HK-2 (cell line): ENCODE data around the gene DDIT3.
A peak's percentile ranks its signal among the peaks of the same experiment; 100 is the strongest.
"Not testable (repeated sequence)": the region's sequence is repeated elsewhere in the genome, so short reads cannot be mapped to it uniquely, and the experiment has no call there.

ENCODE experiments used
- DNase-seq: peaks from one replicate; pipeline ENCODE4 v3.0.0-alpha.2; 2018; ENCODE audit not compliant: unreplicated experiment

DDIT3 gene, protein sequence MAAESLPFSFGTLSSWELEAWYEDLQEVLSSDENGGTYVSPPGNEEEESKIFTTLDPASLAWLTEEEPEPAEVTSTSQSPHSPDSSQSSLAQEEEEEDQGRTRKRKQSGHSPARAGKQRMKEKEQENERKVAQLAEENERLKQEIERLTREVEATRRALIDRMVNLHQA

DNA sequence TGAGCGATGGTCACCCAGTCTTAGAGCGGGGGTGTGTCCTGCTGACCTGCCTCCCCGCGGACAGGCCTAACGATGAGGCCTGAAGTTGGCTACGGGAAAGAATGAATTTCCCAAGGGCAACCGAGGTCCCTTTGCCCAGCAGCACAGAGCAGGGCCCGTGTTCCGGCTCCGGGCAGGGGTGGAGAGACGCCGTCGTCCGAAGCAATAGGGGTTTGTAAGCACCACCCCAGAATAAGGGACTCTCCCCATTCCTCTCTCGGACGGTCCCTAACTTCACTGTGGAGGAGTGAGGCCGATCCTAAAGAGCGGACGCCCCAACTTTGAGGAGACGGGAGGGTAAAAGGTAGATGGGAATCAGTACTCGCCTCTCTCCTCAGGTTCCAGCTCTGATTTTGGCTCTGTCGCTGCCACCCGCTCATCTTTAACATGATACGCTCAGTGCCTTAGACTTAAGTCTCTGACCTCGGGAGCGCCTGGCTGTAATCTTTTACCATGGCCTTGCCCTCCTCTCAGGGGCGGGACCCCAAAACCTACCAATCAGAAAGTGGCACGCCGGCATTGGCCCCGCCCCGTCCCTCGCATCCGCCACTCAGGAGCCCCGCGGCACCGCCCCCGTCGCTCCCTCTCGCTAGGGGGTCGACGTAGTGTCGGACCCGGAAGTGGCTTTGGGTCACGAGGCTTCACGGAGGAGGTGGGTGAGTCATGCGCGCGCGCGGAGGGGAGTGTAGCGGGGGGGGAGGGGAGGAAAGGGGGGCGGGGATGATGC lies at the start of gene DDIT3:
DDIT3 (minus strand) TSS at position 462 of the 766 bp plus-strand sequence. CDS start 3,108 bp downstream, outside the sequence.
- peak; percentile 100 for DNase-seq

DNA sequence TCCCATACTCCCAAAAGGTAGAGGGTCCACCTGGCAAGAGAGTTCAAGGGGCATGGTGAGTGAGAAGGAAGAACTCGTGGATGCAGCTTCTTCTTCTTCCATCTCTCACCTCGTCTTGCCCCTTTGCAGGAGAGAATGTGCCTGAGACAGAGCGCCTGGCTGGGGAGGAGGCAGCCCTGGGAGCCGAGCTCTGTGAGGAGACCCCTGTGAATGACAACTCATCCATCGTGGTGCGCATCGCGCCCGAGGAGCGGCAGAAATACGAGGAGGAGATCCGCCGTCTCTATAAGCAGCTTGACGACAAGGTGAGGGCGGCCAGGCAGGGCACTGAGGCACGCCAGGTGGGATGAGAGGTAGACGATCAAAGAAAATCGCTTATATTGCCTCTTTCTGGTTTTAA lies 49.5 kb upstream of the DDIT3 start:
- no peak for DNase-seq

DNA sequence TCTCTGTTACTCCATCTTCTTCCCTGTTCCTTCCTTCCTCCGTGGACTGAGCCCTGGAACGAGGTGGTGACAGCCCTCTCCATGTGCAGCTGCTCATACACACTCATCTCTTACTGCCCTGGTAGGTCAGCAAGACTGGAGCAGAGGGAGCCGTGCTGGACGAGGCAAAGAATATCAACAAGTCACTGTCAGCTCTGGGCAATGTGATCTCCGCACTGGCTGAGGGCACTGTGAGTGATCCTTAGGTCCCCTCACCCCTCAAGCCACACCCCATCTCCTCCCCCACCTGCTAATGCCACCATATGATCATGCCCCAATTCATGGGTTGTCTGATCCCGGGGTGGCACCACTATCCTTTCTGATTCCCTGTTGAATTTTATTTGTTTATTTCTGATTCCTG lies 48.5 kb upstream of the DDIT3 start:
- DNase-seq = no peak

DNA sequence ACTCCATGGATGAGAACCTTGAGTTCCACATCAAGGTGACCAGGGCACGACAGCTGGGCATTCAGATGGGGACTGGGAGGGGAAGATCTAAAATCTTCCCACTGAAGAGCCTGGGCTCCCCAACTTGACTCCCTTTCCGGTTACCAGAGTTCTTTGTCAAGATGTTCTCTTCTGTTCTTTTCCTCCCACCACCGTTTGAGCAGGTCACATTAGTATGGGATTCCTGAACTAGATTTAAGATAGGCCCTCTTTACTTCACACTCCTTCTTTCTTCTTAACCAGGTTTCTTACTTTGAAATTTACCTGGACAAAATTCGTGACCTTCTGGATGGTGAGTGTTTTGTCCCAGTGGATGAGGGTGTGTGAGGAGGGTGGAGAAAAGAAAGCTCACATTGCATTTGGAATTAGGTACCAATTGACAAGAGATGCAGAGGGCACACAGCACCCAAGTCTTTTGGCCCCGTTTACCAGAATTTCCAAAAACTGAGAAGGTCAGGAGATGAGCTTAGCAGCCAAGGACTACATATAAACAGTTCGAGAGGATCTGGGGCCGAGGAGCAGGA lies 43.9 kb upstream of the DDIT3 start:
- DNase-seq = no peak

DNA sequence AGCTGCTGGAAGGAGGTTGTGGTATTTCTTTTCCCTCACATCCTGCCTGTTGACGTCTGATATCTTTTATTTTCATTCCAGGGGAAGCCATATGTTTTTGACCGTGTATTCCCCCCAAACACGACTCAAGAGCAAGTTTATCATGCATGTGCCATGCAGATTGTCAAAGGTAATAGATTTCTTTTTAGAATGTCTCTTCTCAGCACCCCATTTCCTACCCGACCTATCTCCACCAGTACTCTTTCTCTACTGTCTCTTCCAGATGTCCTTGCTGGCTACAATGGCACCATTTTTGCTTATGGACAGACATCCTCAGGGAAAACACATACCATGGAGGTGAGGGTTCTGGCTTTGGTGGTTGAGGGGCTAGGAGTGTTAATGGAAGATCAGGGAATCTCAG lies 43.0 kb upstream of the DDIT3 start:
- DNase-seq = no peak

DNA sequence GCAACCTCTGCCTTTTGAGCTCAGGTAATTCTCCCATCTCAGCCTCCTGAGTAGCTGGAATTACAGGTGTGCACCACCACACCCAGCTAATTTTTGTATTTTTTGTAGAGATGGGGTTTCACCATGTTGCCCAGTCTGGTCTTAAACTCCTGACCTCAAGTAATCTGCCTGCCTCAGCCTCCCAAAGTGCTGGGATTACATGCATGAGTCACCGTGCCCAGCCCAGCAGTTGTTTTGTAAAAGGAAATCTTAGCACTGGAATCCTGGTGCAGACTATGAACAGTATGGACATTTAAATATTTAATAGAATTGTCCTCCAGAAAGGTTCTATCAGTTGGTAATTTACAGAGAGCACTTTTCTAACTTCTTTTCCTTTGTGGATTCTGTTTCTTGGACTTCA lies 40.8 kb upstream of the DDIT3 start:
- not testable (repeated sequence) for DNase-seq

DNA sequence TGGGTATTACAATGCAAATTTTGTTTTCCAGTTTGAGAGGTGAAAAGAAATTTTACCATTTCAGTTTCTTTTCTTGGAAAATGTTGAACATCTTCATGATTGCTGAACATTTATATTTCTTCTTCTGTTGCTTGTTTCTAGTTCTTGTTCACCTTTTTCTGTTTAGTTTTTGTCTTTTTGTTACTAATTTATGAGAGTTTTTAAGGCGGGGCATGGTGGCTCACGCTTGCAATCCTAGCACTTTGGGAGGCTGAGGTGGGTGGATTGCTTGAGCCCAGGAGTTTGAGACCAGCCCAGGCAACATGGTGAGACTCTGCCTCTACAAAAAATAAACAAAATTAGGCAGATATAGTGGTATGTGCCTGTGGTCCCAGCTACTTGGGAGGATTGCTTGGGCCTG lies 40.2 kb upstream of the DDIT3 start:
- no peak for DNase-seq

DNA sequence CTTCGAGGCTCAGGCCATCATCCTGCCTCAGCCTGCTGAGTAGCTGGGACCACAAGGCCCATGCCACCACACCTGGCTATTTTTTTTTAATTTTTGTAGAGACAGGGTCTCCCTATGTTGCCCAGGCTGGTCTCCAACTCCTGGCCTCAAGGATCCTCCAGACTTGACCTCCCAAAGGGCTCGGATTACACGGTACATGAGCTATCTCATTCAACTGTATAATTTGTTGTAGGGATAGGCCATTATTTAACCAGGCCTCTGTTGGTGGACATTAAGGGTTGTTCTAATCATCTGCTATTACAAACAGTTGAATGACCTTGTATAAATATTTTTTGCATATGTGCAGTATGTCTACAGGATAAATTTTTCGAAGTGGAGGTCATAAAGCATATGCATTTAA lies 38.5 kb upstream of the DDIT3 start:
- DNase-seq = no peak

DNA sequence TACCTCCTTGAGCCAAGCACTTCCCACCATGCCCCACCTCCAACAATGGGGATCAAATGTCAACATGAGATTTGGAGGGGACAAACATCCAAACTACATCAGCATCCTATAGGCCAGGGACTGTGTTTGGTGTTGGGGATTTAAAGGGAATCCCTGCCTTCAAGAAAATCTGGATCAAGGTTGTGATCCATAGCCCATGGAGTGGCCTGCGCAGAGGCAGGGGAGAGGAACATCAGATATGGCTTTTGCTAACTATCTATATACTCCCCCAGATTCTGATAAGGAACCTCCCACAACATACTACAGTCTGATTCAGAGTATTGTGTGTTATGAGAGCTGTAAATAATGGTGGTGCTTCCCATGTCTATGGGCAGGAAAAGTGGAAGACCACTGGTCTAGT lies 34.6 kb upstream of the DDIT3 start:
- no peak for DNase-seq

DNA sequence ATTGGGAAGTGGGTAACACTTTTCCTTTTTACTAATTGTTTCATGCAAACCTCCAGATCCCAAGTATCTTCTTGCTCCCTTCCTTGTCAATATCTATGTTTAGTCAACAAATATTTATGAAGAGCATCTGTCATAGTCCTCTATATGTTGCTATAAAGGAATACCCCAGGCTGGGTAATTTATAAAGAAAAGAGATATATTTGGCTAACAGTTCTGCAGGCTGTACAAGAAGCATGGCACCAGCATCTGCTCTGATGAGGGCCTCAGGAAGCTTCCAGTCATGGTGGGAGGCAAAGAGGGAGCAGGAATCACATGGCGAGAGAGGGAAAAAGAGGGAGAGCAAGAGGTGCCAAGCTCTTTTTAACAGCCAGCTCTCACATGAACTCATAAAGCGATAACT lies 34.1 kb upstream of the DDIT3 start:
- no peak for DNase-seq

DNA sequence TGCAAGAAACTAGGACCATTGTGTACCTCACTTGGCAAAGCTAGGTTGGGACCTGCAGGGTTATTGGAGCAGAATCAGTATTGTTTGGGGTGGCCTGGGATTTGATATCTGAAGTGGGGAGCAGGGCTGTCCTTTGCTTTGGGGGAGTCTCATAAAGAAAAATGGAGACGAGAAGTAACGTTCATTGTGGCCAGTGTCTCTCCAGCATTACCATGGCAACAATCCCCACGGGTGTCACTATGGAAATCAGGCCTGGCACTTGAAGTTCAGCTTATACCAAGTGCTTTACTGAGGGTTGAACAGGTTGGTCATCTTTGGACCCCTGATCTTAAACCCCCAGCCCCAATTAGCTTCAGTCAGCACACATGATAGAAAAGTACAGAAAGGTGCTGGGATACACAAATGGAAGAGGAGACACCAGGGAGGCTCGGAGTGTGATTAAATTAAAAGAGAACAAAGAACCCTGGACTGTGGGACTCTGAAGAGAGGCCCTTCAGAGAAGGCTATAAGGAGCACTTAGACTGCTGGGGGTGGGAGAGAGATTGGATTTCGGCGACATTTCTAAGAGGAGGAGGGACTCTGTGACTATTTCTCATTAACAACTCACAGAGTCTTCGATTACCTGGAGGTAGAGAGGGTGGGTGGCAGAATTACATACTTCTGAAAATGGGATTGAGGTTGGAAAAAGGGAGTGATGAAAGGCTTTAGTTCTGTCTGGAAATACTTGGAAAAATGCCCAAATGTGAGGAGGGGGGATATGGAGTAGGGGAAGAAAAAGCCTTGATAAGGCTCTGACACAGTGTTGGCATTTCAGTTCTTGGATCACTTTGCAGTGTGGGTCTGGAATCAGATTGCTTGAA lies 33.3 kb upstream of the DDIT3 start:
- no peak for DNase-seq

DNA sequence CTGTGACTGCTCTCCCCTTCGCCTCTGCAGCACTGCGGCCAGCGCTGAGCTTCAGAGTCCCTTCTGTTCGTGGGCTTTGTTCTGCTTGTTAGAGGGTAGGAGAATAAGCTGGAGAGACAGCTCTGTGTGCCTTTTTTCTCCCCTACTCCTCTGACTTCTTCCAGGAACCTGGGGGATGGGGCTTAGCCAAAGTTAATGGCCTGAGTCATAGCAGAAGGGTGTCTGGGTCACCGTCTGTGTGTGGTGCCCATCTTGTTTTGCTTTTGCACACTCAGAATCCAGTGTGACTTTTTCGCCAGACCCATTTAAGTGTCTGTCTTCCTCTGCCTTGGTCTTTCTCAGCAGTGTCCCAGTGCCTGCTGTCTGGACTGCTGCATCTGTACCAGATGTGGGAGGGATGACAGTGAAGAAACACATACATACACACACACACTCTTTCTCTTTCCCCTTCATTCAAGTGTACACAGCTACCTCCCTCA lies 32.6 kb upstream of the DDIT3 start:
- peak; percentile 20 for DNase-seq

DNA sequence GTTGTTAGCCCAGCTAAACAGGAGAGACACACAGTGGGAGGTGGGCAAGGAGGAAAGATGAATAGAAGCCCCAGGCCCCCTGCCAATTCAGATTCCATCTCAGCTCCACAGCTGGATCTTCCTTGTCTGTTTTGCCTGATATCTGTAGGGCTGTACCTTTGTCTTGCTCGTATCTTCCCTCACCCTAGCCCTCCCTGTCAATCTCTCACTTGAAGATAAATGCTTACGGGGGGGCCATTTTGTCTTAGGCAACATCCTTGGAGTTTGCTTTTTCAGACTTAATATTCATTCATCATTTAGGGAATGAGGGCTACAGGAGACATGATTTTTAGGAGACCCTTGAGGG lies 32.0 kb upstream of the DDIT3 start:
- no peak for DNase-seq

DNA sequence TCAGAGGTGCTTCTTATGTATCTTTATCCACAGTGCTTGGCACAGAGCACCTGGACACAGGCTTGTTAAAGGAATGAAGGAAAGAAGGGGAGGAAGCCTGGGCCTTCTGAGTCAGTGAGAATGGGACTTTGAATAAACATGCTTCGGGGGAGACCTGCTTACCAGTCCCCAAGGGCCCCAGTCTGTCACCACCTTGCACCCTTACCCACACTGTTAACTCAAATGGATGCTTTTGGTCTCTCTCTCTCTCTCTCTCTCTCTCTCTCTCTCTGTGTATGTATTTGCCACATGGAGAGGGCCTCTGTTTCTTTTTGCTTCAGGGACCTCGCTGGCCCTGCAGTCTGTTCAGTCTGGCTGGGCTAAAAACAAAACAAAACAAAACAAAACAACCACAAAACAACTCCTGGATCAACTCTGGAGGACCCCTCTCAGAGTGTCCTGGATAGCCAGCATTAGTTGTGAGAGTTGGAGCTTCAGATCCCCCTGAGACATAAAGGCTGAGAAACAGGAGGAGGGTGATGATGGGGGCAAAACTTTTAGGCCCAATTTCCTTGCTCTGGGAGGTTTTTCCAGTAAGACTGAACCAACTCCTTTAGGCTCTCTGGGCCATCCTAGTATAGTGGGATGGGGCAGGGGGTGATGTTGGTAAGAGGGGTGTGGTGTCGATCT lies 31.5 kb upstream of the DDIT3 start:
- DNase-seq = no peak

DNA sequence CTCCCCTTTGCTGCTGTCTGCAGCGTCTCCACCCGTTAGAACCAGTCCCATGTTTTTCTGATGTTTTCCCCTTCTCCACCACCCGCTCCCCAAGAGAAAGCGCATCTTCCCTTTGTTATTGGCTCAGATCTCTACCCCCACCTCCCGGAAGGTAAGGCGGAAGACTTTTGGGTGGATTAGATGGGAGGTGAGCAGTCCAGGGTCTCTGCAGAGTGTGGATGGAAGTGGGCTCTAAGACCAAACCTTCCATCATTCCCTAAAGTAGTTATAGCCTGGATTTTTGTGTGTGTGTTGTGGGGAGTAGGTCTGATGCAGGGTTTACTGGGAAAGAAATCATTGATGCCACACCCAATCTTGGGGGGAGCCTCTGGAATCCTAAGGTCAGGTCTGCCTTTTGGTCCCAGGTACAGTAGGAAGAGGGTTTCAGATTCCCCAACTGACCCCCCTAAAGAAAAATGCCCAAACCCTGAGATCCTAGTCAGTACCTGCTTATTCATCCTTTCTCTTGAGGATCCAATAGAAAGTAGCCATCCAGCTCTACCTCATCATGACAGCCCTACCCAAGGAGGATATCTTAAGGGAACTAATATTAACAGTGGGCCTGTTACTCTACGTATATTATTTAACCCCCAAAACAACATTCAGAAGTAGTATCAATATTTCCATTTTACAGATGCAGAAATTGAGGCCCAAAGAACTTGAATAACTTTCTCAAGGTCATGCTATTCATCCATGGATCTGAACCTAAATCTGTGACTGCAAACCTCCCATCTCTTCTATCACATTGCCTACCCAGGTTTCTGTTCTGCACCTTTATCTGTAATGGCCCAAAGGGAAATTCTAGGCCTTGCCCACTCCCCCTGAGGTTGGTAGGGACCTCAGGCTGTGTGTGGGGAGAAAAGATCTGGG lies 30.6 kb upstream of the DDIT3 start:
- DNase-seq = no peak

DNA sequence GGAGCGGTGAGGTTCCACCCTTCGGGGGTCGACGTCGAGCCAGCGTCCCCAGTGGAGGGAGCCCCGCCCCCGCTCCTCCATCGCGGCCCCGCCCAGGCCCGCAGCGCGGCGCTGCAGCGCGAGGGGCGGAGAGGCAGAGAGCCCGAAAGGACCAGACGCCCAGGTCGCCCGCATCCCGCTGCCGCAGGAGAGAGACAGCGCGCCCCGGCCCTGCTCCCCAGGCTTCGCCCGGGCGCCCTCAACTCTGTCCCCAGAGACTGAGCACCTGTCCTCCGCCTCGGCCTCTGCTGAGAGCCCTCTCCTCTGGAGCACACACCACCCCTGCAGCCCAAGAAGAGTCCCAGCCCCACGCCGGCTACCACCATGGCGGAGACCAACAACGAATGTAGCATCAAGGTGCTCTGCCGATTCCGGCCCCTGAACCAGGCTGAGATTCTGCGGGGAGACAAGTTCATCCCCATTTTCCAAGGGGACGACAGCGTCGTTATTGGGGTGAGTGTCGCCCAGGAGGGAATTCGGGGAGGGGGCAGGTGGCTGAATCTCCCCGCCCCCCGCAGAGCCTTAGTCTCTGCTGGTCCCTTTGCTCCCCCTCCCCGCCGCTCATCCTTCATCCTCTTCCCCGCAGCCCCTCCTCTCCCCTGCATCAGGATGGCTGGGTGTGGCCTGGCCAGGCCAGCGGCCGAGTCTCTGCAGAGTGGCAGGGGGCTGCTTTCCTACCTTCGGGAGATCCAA lies 29.8 kb upstream of the DDIT3 start, which contains the start of gene KIF5A:
KIF5A (plus strand) TSS at position 136 of the 732 bp plus-strand sequence; CDS start at position 364, 228 bp downstream.
- DNase-seq = no peak

DNA sequence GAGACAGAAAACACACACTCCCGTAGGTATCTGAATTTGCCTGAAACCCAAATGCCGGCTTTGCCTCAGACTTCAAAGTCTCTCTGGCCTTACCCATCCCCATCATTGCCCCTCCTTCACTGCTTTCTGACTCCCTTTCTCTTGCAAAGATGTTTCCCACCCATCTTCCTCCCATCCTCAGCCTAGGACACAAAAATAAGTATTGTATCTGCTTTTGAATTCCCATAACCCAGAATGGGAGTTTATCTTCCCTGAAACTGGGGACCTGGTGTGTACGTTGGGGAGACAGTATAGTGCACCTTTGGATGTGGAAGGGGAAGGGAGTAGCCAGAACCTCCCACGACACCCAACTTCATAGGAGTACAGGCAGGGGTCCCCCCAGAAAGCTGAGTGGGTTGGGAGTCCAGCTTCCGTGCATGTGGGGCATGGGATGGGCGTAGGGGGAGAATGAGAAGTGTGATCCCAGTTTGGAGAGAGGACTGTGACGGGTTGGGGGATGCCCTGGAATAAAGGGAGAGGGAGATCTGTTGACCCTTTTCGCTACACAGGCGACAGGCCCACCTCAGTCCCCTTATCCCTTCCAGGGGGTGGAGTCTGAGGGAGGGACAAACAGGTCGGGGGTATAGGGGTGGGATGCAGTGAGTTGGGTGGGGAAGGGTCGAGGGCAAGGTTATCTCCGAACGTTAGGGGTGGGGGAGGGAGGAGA lies 29.0 kb upstream of the DDIT3 start:
- DNase-seq = no peak

DNA sequence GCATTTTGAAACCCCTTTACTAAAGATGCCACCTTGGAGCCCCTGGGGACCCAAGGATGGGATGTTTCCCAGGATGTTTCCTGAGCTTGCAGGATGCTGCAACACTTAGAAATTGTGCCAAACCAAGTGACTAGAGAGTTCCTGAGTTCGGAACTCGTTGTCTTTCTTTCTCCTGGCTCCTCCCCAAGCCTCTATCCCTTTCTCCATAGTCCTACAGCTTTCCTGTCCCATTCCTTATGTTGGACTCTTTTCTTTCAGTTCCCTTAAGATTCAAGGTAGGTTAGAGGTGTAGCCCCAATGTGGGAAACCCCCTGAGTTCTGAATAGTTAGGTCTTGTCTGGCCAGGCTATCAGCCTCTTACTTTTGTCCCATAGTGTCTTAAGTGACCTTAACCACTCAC lies 28.2 kb upstream of the DDIT3 start:
- DNase-seq = no peak

DNA sequence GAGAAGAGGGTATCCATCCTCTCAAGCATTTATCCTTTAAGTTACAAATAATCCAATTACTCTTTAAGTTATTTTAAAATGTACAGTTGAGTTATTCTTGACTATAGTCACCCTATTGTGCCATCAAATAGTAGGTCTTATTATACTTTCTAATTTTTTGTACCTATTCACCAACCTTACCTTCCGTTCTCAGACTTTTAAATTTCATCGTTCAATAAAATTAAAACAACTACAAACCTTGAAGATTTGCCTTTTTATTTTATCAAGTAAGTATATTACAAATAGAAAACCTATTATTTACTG lies 27.6 kb upstream of the DDIT3 start:
- DNase-seq = no peak
